K562 (cell line): ENCODE data around the gene TRPC4AP. TPM values are rescaled to one million over a fixed set of nuclear protein-coding genes. Genes with fewer than 3 reads are reported as not detected.

Experiments
- E2F6 ChIP-seq, 2 experiments: IDR thresholded peaks; 2 replicates each; pipeline ENCODE4 v1.6.1; 2011; ENCODE audit warnings: borderline replicate concordance in 1 of 2, control low read depth in 1 of 2, low read depth in 1 of 2, low read length in 1 of 2, mild to moderate bottlenecking in 1 of 2, mixed read lengths in 1 of 2, moderate library complexity in 1 of 2; ENCODE audit not compliant: insufficient read depth in 1 of 2, insufficient read length in 1 of 2, poor library complexity in 1 of 2, severe bottlenecking in 1 of 2; ENCODE audit errors: extremely low read depth in 1 of 2
- ERF ChIP-seq: fragments of 450-650 bp; formaldehyde crosslinking; IDR thresholded peaks from 2 replicates; pipeline ENCODE4 v1.4.0; 2020; ENCODE audit warnings: mild to moderate bottlenecking, mixed read lengths
- FIP1L1 ChIP-seq: fragments of 200-400 bp; formaldehyde crosslinking; IDR thresholded peaks from 2 replicates; pipeline ENCODE4 v1.6.1; 2018; ENCODE audit warnings: mild to moderate bottlenecking, low read depth, low read length; ENCODE audit not compliant: poor library complexity, severe bottlenecking
- IRF2 ChIP-seq: sonication (generic); formaldehyde crosslinking; IDR thresholded peaks from 2 replicates; pipeline ENCODE4 v1.8.1; 2022; ENCODE audit warnings: mild to moderate bottlenecking, missing genetic modification reagents
- NFIC ChIP-seq: fragments of 450-650 bp; IDR thresholded peaks from 2 replicates; pipeline ENCODE4 v1.6.1; 2017; ENCODE audit warnings: mild to moderate bottlenecking, inconsistent platforms
- POLR2A ChIP-seq: fragments of 450-650 bp; conservative IDR thresholded peaks from 2 replicates; pipeline ENCODE4 v1.6.1; 2016
- USF2 ChIP-seq: sonication (generic); formaldehyde crosslinking; IDR thresholded peaks from 2 replicates; pipeline ENCODE4 v1.5.0; 2020; ENCODE audit warnings: missing genetic modification reagents
- ZNF407 ChIP-seq: fragments of 450-650 bp; IDR thresholded peaks from 2 replicates; pipeline ENCODE4 v1.6.1; 2016; ENCODE audit warnings: low read depth
- ZNF436 ChIP-seq: fragments of 250-450, 450-650 bp; sonication (Bioruptor Pico); formaldehyde crosslinking; IDR thresholded peaks from 2 replicates; pipeline ENCODE4 v1.7.0; 2020; ENCODE audit warnings: mild to moderate bottlenecking
- ZNF592 ChIP-seq: fragments of 450-650 bp; IDR thresholded peaks from 2 replicates; pipeline ENCODE4 v1.6.1; 2017; ENCODE audit warnings: antibody characterized with exemption, mild to moderate bottlenecking
- polyA plus RNA-seq, 8 experiments: library from polyadenylated mRNA; depleted of rRNA in 4 of 8; stranded (reverse) in 5 of 8; unstranded in 3 of 8; fragments of >200 nt; fragmentation: Nextera tagmentation in 2 of 8; fragmentation: Illumina TruSeq in 1 of 8; extraction: Ambion mirVana in 2 of 8; extraction: Trizol in 1 of 8; gene quantifications; 2 replicates each; pipeline versions ENCODE4 v1.2.1 to v1.2.3, GENCODE V29; 2011 to 2014; ENCODE audit warnings: inconsistent platforms in 1 of 8, missing spikeins in 1 of 8
- total RNA-seq, 7 experiments: library from RNA; depleted of rRNA in 6 of 7; stranded (reverse); fragments of >200 nt in 6 of 7; fragmentation: Illumina TruSeq in 2 of 7; extraction: Trizol in 2 of 7; gene quantifications; 2 replicates each; pipeline versions ENCODE4 v1.2.1 to v1.2.3, GENCODE V29; 2011 to 2021; ENCODE audit warnings: low replicate concordance in 1 of 7

Gene TRPC4AP
- total and polyA plus RNA-seq, 9 of the 15 experiments (the other 6 are each of a cell fraction or from before 2014, with no cell fraction given), result 2.3 to 70.3 (median 33.3) TPM

GRCh38 chr20:34954904-34955230 lies 137.7 kb downstream of the TRPC4AP start (continued):
- TF ChIP-seq ZNF592 (peak; percentile 39; the same call in 1 of the 2 replicates), ERF (CRISPR knock-in tag) (peak; percentile 67; the same call in 1 of the 2 replicates), E2F6 (IDR thresholded peaks at IDR 0.05; ENCODE audit: borderline replicate concordance in 1 of 2, extremely low read depth in 1 of 2, insufficient read depth in 1 of 2, insufficient read length in 1 of 2, low read depth in 1 of 2, low read length in 1 of 2, poor library complexity in 1 of 2, severe bottlenecking in 1 of 2) (peak in 1 of 2 experiments; percentile 71), FIP1L1 (no peak), USF2 (CRISPR knock-in tag) (peak; percentile 46), IRF2 (CRISPR knock-in tag) (no peak), POLR2A (no peak), ZNF436 (CRISPR knock-in tag) (no peak), ZNF407 (no peak), NFIC (peak; percentile 21; the same call in 1 of the 2 replicates)
